ENCODE measurements around the gene RNF182.

GRCh38 chr6:13979284-13980171 is 54.8 kb downstream of the RNF182 start:
- no peak for TF ChIP-seq CTCF (IDR thresholded peaks at IDR 0.05)
- no peak for TF ChIP-seq POLR2A (IDR thresholded peaks at IDR 0.05)
- TF ChIP-seq POLR2AphosphoS5 (IDR thresholded peaks at IDR 0.05) = no peak

All from transverse colon (tissue), 4 donors.